Measurements from ENCODE around the gene ALDH5A1.

Gene ALDH5A1

GRCh38 chr6:24565196-24565595, 70.4 kb downstream of the ALDH5A1 start:
- Histone ChIP-seq H3K27me3 (ENCODE audit: low read length) (no peaks in the 10 kb centered on the region), H3K4me3 (ENCODE audit: insufficient read depth, low read length, poor library complexity, severe bottlenecking) (no peak overlapping the region), H3K9me2 (replicated peaks; ENCODE audit: insufficient read depth, low read length) (no peaks in the 10 kb centered on the region), H3F3A (ENCODE audit: insufficient read depth) (no peaks in the 10 kb centered on the region), H3K27ac (ENCODE audit: low read depth, low read length) (no peak overlapping the region), H3K9ac (ENCODE audit: low read length) (no peak overlapping the region), H2AFZ (ENCODE audit: low read depth, low read length, severe bottlenecking) (no peak overlapping the region), H3K79me2 (ENCODE audit: insufficient read depth, low read length) (no peaks in the 10 kb centered on the region), H3K9me3 (ENCODE audit: insufficient read depth, low read length) (no peaks in the 10 kb centered on the region), H3K4me2 (ENCODE audit: low read depth, low read length, poor library complexity, severe bottlenecking) (no peak overlapping the region), H3K36me3 (ENCODE audit: low read length) (no peaks in the 10 kb centered on the region), H4K20me1 (ENCODE audit: low read depth, low read length) (no peaks in the 10 kb centered on the region)
- TF ChIP-seq CTCF (IDR thresholded peaks at IDR 0.05; ENCODE audit: insufficient read depth, low read length, poor library complexity, severe bottlenecking) (no peak), EZH2phosphoT487 (conservative IDR thresholded peaks at IDR 0.05; ENCODE audit: low read length) (no peak)

GRCh38 chr6:24566020-24566767, 71.4 kb downstream of the ALDH5A1 start:
- Histone ChIP-seq H3K4me2 (ENCODE audit: low read depth, low read length, poor library complexity, severe bottlenecking) (no peak overlapping the region), H2AFZ (ENCODE audit: low read depth, low read length, severe bottlenecking) (no peak overlapping the region), H3K27me3 (ENCODE audit: low read length) (no peaks in the 10 kb centered on the region), H3K4me3 (ENCODE audit: insufficient read depth, low read length, poor library complexity, severe bottlenecking) (no peak overlapping the region), H3F3A (ENCODE audit: insufficient read depth) (no peaks in the 10 kb centered on the region), H3K27ac (ENCODE audit: low read depth, low read length) (no peak overlapping the region), H3K36me3 (ENCODE audit: low read length) (no peaks in the 10 kb centered on the region), H3K79me2 (ENCODE audit: insufficient read depth, low read length) (no peaks in the 10 kb centered on the region), H3K9ac (ENCODE audit: low read length) (no peak overlapping the region), H3K9me2 (replicated peaks; ENCODE audit: insufficient read depth, low read length) (no peaks in the 10 kb centered on the region), H3K9me3 (ENCODE audit: insufficient read depth, low read length) (no peaks in the 10 kb centered on the region), H4K20me1 (ENCODE audit: low read depth, low read length) (no peaks in the 10 kb centered on the region)
- no peak for TF ChIP-seq CTCF (IDR thresholded peaks at IDR 0.05; ENCODE audit: insufficient read depth, low read length, poor library complexity, severe bottlenecking)
- no peak for TF ChIP-seq EZH2phosphoT487 (conservative IDR thresholded peaks at IDR 0.05; ENCODE audit: low read length)

GRCh38 chr6:24568683-24569082, 73.9 kb downstream of the ALDH5A1 start:
- Histone ChIP-seq H3K9me3 (ENCODE audit: insufficient read depth, low read length) (no peaks in the 10 kb centered on the region), H3K36me3 (ENCODE audit: low read length) (no peaks in the 10 kb centered on the region), H3F3A (ENCODE audit: insufficient read depth) (no peaks in the 10 kb centered on the region), H4K20me1 (ENCODE audit: low read depth, low read length) (no peaks in the 10 kb centered on the region), H3K27me3 (ENCODE audit: low read length) (no peaks in the 10 kb centered on the region), H3K9me2 (replicated peaks; ENCODE audit: insufficient read depth, low read length) (no peaks in the 10 kb centered on the region), H3K79me2 (ENCODE audit: insufficient read depth, low read length) (no peaks in the 10 kb centered on the region), H3K9ac (ENCODE audit: low read length) (no peak overlapping the region), H3K4me3 (ENCODE audit: insufficient read depth, low read length, poor library complexity, severe bottlenecking) (no peak overlapping the region), H2AFZ (ENCODE audit: low read depth, low read length, severe bottlenecking) (no peak overlapping the region), H3K4me2 (ENCODE audit: low read depth, low read length, poor library complexity, severe bottlenecking) (no peak overlapping the region), H3K27ac (ENCODE audit: low read depth, low read length) (no peak overlapping the region)
- TF ChIP-seq CTCF (IDR thresholded peaks at IDR 0.05; ENCODE audit: insufficient read depth, low read length, poor library complexity, severe bottlenecking), result no peak
- TF ChIP-seq EZH2phosphoT487 (conservative IDR thresholded peaks at IDR 0.05; ENCODE audit: low read length), result no peak
